ENCODE data around the gene TMEM132C. TPM values are rescaled to one million over a fixed set of nuclear protein-coding genes. Genes with fewer than 3 reads are reported as not detected.

TMEM132C gene
- total RNA-seq, 1 experiment from 2014 or later: not detected

GRCh38 chr12:128564956-128565355, 298.0 kb downstream of the TMEM132C start:
- ATAC-seq: no peak
- Mint-ChIP-seq H3K36me3 (peaks cover 78% of the 10 kb centered on the region), H3K4me3 (no peak overlapping the region), H3K4me1 (no peaks in the 10 kb centered on the region), H3K9me3 (peaks cover 91% of the 10 kb centered on the region), H3K27ac (no peak overlapping the region), H3K27me3 (ENCODE audit: low read depth) (peaks cover 4% of the 10 kb centered on the region; the same call in 1 of the 2 replicates)
- ChIA-PET POLR2A (no interaction called here), CTCF (no interaction called here)
- no peak for DNase-seq (ENCODE audit: low spot score)
- TF ChIP-seq ESRRA (CRISPR knock-in tag; IDR thresholded peaks at IDR 0.05; ENCODE audit: borderline replicate concordance) (no peak), ZNF396 (CRISPR knock-in tag; IDR thresholded peaks at IDR 0.05; ENCODE audit: borderline replicate concordance) (no peak), JAZF1 (CRISPR knock-in tag; IDR thresholded peaks at IDR 0.05) (no peak), ATF2 (CRISPR knock-in tag; IDR thresholded peaks at IDR 0.05; ENCODE audit: borderline replicate concordance, low read depth) (no peak)

- peaks cover 4% of the 10 kb centered on the region; the same call in 1 of the 2 replicates for H3K27me3 Mint-ChIP-seq (ENCODE audit: low read depth)
These were observed 300.8 kb downstream of the TMEM132C start for GRCh38 chr12:128567730-128568129.

GRCh38 chr12:128570191-128571065, 303.5 kb downstream of the TMEM132C start:
- H3K4me3 Mint-ChIP-seq: no peak overlapping the region
- no peak for DNase-seq (ENCODE audit: low spot score)
- CTCF ChIA-PET: no interaction called here
- H3K27me3 Mint-ChIP-seq (ENCODE audit: low read depth): peaks cover 7% of the 10 kb centered on the region
- H3K9me3 Mint-ChIP-seq: peaks cover 77% of the 10 kb centered on the region
- peaks cover 80% of the 10 kb centered on the region for H3K36me3 Mint-ChIP-seq
- POLR2A ChIA-PET: no interaction called here
- no peaks in the 10 kb centered on the region for H3K4me1 Mint-ChIP-seq
- ATAC-seq: no peak
- no peak overlapping the region for H3K27ac Mint-ChIP-seq
- TF ChIP-seq AFF4 (CRISPR knock-in tag; IDR thresholded peaks at IDR 0.05; ENCODE audit: borderline replicate concordance) (no peak), NFATC4 (CRISPR knock-in tag; IDR thresholded peaks at IDR 0.05) (no peak), ARID4B (CRISPR knock-in tag; IDR thresholded peaks at IDR 0.05; ENCODE audit: borderline replicate concordance) (no peak), ZNF138 (CRISPR knock-in tag; conservative IDR thresholded peaks at IDR 0.05) (no peak)

More at GRCh38 chr12:128567730-128568129, 300.8 kb downstream of the TMEM132C start:
- Mint-ChIP-seq H3K27ac (no peak overlapping the region), H3K9me3 (peaks cover 85% of the 10 kb centered on the region), H3K4me1 (no peaks in the 10 kb centered on the region), H3K4me3 (no peak overlapping the region), H3K36me3 (peaks cover 77% of the 10 kb centered on the region)
- CTCF ChIA-PET: no interaction called here
- no peak for ATAC-seq
- no peak for DNase-seq (ENCODE audit: low spot score)
- no peak for TF ChIP-seq FOXJ3 (CRISPR knock-in tag; IDR thresholded peaks at IDR 0.05; ENCODE audit: borderline replicate concordance)
- no peak for TF ChIP-seq E2F1 (CRISPR knock-in tag; IDR thresholded peaks at IDR 0.05)
- TF ChIP-seq GTF2I (CRISPR knock-in tag; conservative IDR thresholded peaks at IDR 0.05): no peak
- TF ChIP-seq ZNF512 (CRISPR knock-in tag; IDR thresholded peaks at IDR 0.05; ENCODE audit: borderline replicate concordance): no peak
- TF ChIP-seq IRF2 (CRISPR knock-in tag; IDR thresholded peaks at IDR 0.05; ENCODE audit: borderline replicate concordance, low read depth): no peak
- TF ChIP-seq ZMAT4 (CRISPR knock-in tag; IDR thresholded peaks at IDR 0.05): no peak
- TF ChIP-seq ZNF416 (CRISPR knock-in tag; IDR thresholded peaks at IDR 0.05): no peak
- no peak for TF ChIP-seq RORB (CRISPR knock-in tag; IDR thresholded peaks at IDR 0.05)
- POLR2A ChIA-PET: no interaction called here

All from WTC11 (cell line).